Measurements from ENCODE around the gene LGALS14. TPM values are rescaled to one million over a fixed set of nuclear protein-coding genes. Genes with fewer than 3 reads are reported as not detected.

The LGALS14 gene
- total RNA-seq, 1 experiment from 2014 or later, result not detected

GRCh38 chr19:39679791-39680168 lies 24.5 kb upstream of the LGALS14 start:
- POLR2A ChIA-PET (ENCODE audit: unreplicated experiment), result no interaction called here
- no peaks in the 10 kb centered on the region for H3K36me3 ChIP-seq (ENCODE audit: low read depth)
- H3K4me3 ChIP-seq, result no peak overlapping the region
- no peaks in the 10 kb centered on the region for H3K4me1 ChIP-seq (replicated peaks; ENCODE audit: insufficient read depth)
- H4K20me1 ChIP-seq (ENCODE audit: insufficient read depth), result no peaks in the 10 kb centered on the region
- DNase-seq, result no peak
- H3F3A ChIP-seq (ENCODE audit: insufficient read depth, low read depth), result no peaks in the 10 kb centered on the region
- BruUV-seq (replicated peaks), result no TSS peak
- TF ChIP-seq CTCF (conservative IDR thresholded peaks at IDR 0.05) (no peak), EZH2 (IDR thresholded peaks at IDR 0.05; ENCODE audit: low read depth) (no peak)
- H3K9me3 ChIP-seq (ENCODE audit: insufficient read depth, low read depth), result no peaks in the 10 kb centered on the region
- no peaks in the 10 kb centered on the region for H3K79me2 ChIP-seq (ENCODE audit: low read depth)
- CTCF ChIA-PET, result interaction anchor here (0.6 kb wide), 1 partner anchor 439 kb away, joined by 3 read pairs; no protein-coding TSS in a partner anchor
- no peaks in the 10 kb centered on the region for H3K9me2 ChIP-seq (ENCODE audit: insufficient read depth)
- H2AFZ ChIP-seq, result no peak overlapping the region
- no peak overlapping the region for H3K27ac ChIP-seq
- intact Hi-C loops (cut with micrococcal nuclease; ENCODE audit: unreplicated experiment), result no loop called here
- H3K4me2 ChIP-seq, result no peak overlapping the region
- peaks cover 56% of the 10 kb centered on the region for H3K27me3 ChIP-seq (ENCODE audit: insufficient read depth, low read depth)

GRCh38 chr19:39680593-39680992 lies 23.7 kb upstream of the LGALS14 start:
- peaks cover 60% of the 10 kb centered on the region for H3K27me3 ChIP-seq (ENCODE audit: insufficient read depth, low read depth)
- H3K36me3 ChIP-seq (ENCODE audit: low read depth), result no peaks in the 10 kb centered on the region
- no TSS peak for BruUV-seq (replicated peaks)
- H3K4me3 ChIP-seq, result no peak overlapping the region
- ChIA-PET CTCF (no interaction called here), POLR2A (ENCODE audit: unreplicated experiment) (no interaction called here)
- no peak for DNase-seq
- H3K4me2 ChIP-seq, result no peak overlapping the region
- H3K4me1 ChIP-seq (replicated peaks; ENCODE audit: insufficient read depth), result no peaks in the 10 kb centered on the region
- no peaks in the 10 kb centered on the region for H3K79me2 ChIP-seq (ENCODE audit: low read depth)
- no peaks in the 10 kb centered on the region for H3K9me3 ChIP-seq (ENCODE audit: insufficient read depth, low read depth)
- H4K20me1 ChIP-seq (ENCODE audit: insufficient read depth), result no peaks in the 10 kb centered on the region
- H3F3A ChIP-seq (ENCODE audit: insufficient read depth, low read depth), result no peaks in the 10 kb centered on the region
- H3K9me2 ChIP-seq (ENCODE audit: insufficient read depth), result no peaks in the 10 kb centered on the region
- no peak for TF ChIP-seq EZH2 (IDR thresholded peaks at IDR 0.05; ENCODE audit: low read depth)
- no peak for TF ChIP-seq CTCF (conservative IDR thresholded peaks at IDR 0.05)
- no peak overlapping the region for H2AFZ ChIP-seq
- intact Hi-C loops (cut with micrococcal nuclease; ENCODE audit: unreplicated experiment), result no loop called here
- no peak overlapping the region for H3K27ac ChIP-seq

- Histone ChIP-seq H3K9me3 (ENCODE audit: insufficient read depth, low read depth) (no peaks in the 10 kb centered on the region), H3K27me3 (ENCODE audit: insufficient read depth, low read depth) (peaks cover 67% of the 10 kb centered on the region), H4K20me1 (ENCODE audit: insufficient read depth) (no peaks in the 10 kb centered on the region), H3K79me2 (ENCODE audit: low read depth) (no peaks in the 10 kb centered on the region), H3K27ac (no peak overlapping the region), H2AFZ (no peak overlapping the region), H3K36me3 (ENCODE audit: low read depth) (no peaks in the 10 kb centered on the region), H3K4me1 (replicated peaks; ENCODE audit: insufficient read depth) (no peaks in the 10 kb centered on the region), H3K9me2 (ENCODE audit: insufficient read depth) (no peaks in the 10 kb centered on the region), H3K4me3 (no peak overlapping the region), H3K4me2 (no peak overlapping the region), H3F3A (ENCODE audit: insufficient read depth, low read depth) (no peaks in the 10 kb centered on the region)
- TF ChIP-seq CTCF (conservative IDR thresholded peaks at IDR 0.05) (no peak), EZH2 (IDR thresholded peaks at IDR 0.05; ENCODE audit: low read depth) (no peak)
- POLR2A ChIA-PET (ENCODE audit: unreplicated experiment), result no interaction called here
- CTCF ChIA-PET, result no interaction called here
- no TSS peak for BruUV-seq (replicated peaks)
- no peak for DNase-seq
- intact Hi-C loops (cut with micrococcal nuclease; ENCODE audit: unreplicated experiment), result no loop called here
Measured at GRCh38 chr19:39681416-39681815, 22.9 kb upstream of the LGALS14 start.

Data from PC-9 (cell line).